Upper lobe of left lung (tissue), 6 donors: ENCODE measurements around the gene FOXL1. TPM values are rescaled to one million over a fixed set of nuclear protein-coding genes. Genes with fewer than 3 reads are reported as not detected.

Experiments
- ATAC-seq, 2 donors: fragments of 200-7000 bp; cut with Tn5 transposase; one replicate each; pipeline ENCODE4 v1.9.1; 2022; ENCODE audit warnings: mild to moderate bottlenecking in 2 of 2, moderate library complexity in 2 of 2; ENCODE audit not compliant: low FRiP score in 2 of 2
- DNase-seq, 2 donors: peaks; one replicate each; pipeline ENCODE4 v3.0.0-alpha.2; 2019 to 2020
- H3K27ac ChIP-seq, 4 donors: fragments of 200-600 bp; sonication (generic); one replicate each; pipeline ENCODE4 v1.5.1; 2016 to 2019
- H3K27me3 ChIP-seq, 4 donors: fragments of 200-600 bp; sonication (generic); one replicate each; pipeline ENCODE4 v1.5.1; 2017 to 2019
- H3K36me3 ChIP-seq, 4 donors: fragments of 200-600 bp; sonication (generic); one replicate each; pipeline ENCODE4 v1.5.1; 2016 to 2019
- H3K4me1 ChIP-seq, 4 donors: fragments of 200-600 bp; sonication (generic); one replicate each; pipeline ENCODE4 v1.5.1; 2018 to 2019
- H3K4me3 ChIP-seq, 4 donors: fragments of 200-600 bp; sonication (generic); one replicate each; pipeline ENCODE4 v1.5.1; 2017 to 2019; ENCODE audit warnings: mild to moderate bottlenecking in 2 of 4, moderate library complexity in 1 of 4
- H3K9me3 ChIP-seq, 4 donors: fragments of 200-600 bp; sonication (generic); one replicate each; pipeline ENCODE4 v1.5.1; 2018 to 2019
- EP300 ChIP-seq, 4 donors: sonication (generic); formaldehyde crosslinking; IDR thresholded peaks; one replicate each; pipeline ENCODE4 v1.5.1; 2017; ENCODE audit warnings: antibody characterized with exemption in 4 of 4, control low read depth in 2 of 4
- POLR2A ChIP-seq, 4 donors: fragments of 450-650 bp; IDR thresholded peaks; one replicate each; pipeline ENCODE4 v1.5.1; 2016 to 2017; ENCODE audit warnings: antibody characterized with exemption in 4 of 4, mild to moderate bottlenecking in 2 of 4
- POLR2AphosphoS5 ChIP-seq, 2 donors: sonication (generic); formaldehyde crosslinking; IDR thresholded peaks; one replicate each; pipeline ENCODE4 v1.5.1; 2017; ENCODE audit warnings: antibody characterized with exemption in 2 of 2
- WGBS, 2 donors: methylation state at CpG; one replicate each; pipeline ENCODE4 v1.1.5; 2017 to 2018; 5-methylcytosine and 5-hydroxymethylcytosine counted together
- total RNA-seq, 6 donors: library from RNA; depleted of rRNA in 4 of 6; stranded (reverse); fragments of >200 nt in 4 of 6; gene quantifications; one replicate each; pipeline versions ENCODE4 v1.1.0 to v1.2.1, GENCODE V29; 2016 to 2021
- TF ChIP-seq, protein P1 (sequence below), 6 experiments: fragments of 450-650 bp in 4 of 6; fragments of 200-600 bp in 2 of 6; sonication (generic) in 2 of 6; IDR thresholded peaks; one replicate each; pipeline ENCODE4 v1.5.1; 2016 to 2019; ENCODE audit warnings: antibody characterized with exemption in 6 of 6
- donor health status: DM: no; HTN: no; CAD: no; lungs with moderate emphysema.
- donor health status: DM: no; HTN: yes; CAD: no; lungs with severe emphysema.

The FOXL1 gene
- total RNA-seq, 6 donors from 2014 or later: 0.22 to 2.2 (median 0.49) TPM; not detected in 1

GRCh38 chr16:86619239-86619794, 41.0 kb downstream of the FOXL1 start:
- WGBS, 2 donors: 86 to 92% methylated on average over 17 to 23 of the region's 23 CpGs
- Histone ChIP-seq H3K4me1 (no peaks in the 10 kb centered on the region), H3K4me3 (peak overlapping the region in 3 of 4 donors; percentile 11 to 30 (median 25)), H3K27me3 (no peaks in the 10 kb centered on the region), H3K36me3 (no peaks in the 10 kb centered on the region), H3K27ac (no peak overlapping the region), H3K9me3 (no peaks in the 10 kb centered on the region)
- TF ChIP-seq, protein P1, sequence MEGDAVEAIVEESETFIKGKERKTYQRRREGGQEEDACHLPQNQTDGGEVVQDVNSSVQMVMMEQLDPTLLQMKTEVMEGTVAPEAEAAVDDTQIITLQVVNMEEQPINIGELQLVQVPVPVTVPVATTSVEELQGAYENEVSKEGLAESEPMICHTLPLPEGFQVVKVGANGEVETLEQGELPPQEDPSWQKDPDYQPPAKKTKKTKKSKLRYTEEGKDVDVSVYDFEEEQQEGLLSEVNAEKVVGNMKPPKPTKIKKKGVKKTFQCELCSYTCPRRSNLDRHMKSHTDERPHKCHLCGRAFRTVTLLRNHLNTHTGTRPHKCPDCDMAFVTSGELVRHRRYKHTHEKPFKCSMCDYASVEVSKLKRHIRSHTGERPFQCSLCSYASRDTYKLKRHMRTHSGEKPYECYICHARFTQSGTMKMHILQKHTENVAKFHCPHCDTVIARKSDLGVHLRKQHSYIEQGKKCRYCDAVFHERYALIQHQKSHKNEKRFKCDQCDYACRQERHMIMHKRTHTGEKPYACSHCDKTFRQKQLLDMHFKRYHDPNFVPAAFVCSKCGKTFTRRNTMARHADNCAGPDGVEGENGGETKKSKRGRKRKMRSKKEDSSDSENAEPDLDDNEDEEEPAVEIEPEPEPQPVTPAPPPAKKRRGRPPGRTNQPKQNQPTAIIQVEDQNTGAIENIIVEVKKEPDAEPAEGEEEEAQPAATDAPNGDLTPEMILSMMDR (IDR thresholded peaks at IDR 0.05): no peak
- TF ChIP-seq EP300 (IDR thresholded peaks at IDR 0.05) (no peak), POLR2AphosphoS5 (IDR thresholded peaks at IDR 0.05) (no peak), POLR2A (IDR thresholded peaks at IDR 0.05) (no peak)
- ATAC-seq (peak in 1 of 2 donors; percentile 16), DNase-seq (no peak)

- Histone ChIP-seq H3K36me3 (no peaks in the 10 kb centered on the region), H3K4me3 (no peak overlapping the region), H3K4me1 (no peaks in the 10 kb centered on the region), H3K27ac (no peak overlapping the region), H3K9me3 (no peaks in the 10 kb centered on the region), H3K27me3 (no peaks in the 10 kb centered on the region)
- no peak for DNase-seq
- WGBS, 2 donors: 71 to 82% methylated on average over 1 of the region's 1 CpG
- ATAC-seq: no peak
- TF ChIP-seq POLR2A (IDR thresholded peaks at IDR 0.05) (no peak), POLR2AphosphoS5 (IDR thresholded peaks at IDR 0.05) (no peak), EP300 (IDR thresholded peaks at IDR 0.05) (no peak)
- TF ChIP-seq, protein P1 (IDR thresholded peaks at IDR 0.05): no peak
Observed at GRCh38 chr16:86620184-86620583, 41.8 kb downstream of the FOXL1 start.

GRCh38 chr16:86621966-86622365, 43.6 kb downstream of the FOXL1 start:
- H3K9me3 ChIP-seq: no peaks in the 10 kb centered on the region
- DNase-seq (no peak), ATAC-seq (no peak)
- H3K4me1 ChIP-seq: no peaks in the 10 kb centered on the region
- no peak overlapping the region for H3K27ac ChIP-seq
- 93% methylated on average over 10 of the region's 10 CpGs for WGBS, 2 donors
- no peaks in the 10 kb centered on the region for H3K36me3 ChIP-seq
- no peak overlapping the region for H3K4me3 ChIP-seq
- H3K27me3 ChIP-seq: no peaks in the 10 kb centered on the region
- no peak for TF ChIP-seq POLR2AphosphoS5 (IDR thresholded peaks at IDR 0.05)

DNA sequence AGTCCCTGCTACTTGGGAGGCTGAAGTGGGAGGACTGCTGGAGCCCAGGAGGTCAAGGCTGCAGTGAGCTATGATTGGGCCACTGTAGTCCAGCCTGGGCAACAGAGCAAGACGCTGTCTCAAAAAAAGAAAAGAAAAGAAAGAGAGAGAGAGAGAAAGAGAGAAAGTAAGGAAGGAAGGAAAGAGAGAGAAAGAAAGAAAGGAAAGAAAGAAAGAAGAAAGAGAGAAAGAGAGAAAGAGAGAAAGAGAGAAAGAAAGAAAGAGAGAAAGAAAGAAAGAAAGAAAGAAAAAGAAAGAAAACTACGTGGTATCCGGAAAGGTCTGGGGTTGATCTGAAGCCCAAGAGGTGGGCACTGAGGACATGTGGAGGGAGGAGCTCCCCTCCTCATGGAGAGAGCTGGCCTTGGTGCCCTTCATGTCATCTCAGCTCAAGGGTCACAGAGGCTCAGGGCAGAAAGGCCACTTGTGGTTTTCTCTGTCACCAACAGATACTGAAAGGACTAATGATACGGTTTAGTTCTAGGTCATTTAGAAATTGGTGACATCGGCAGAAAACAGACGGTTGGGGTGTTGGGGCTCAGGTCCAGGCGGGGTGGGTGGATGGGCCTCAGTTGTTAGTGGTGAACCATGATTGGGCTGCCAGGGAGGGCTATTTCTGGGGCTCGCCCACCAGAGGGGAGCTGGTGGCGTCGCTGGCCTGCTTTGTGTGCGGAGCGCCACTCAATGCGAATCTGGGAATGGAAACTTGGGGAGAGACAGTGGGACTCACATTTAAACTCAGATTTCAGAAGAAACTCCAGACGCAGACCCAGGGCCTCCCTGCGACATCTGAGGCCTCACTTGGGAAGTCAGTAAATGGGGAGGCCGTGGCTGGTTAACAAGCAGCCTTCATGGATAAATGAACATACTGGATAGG, 44.6 kb downstream of the FOXL1 start:
- Histone ChIP-seq H3K4me1 (no peaks in the 10 kb centered on the region), H3K4me3 (no peak overlapping the region), H3K36me3 (no peaks in the 10 kb centered on the region), H3K9me3 (no peaks in the 10 kb centered on the region), H3K27me3 (no peaks in the 10 kb centered on the region), H3K27ac (no peak overlapping the region)
- DNase-seq (no peak), ATAC-seq (no peak)
- 89 to 94% methylated on average over 16 of the region's 16 CpGs for WGBS, 2 donors
- no peak for TF ChIP-seq POLR2A (IDR thresholded peaks at IDR 0.05)

DNA sequence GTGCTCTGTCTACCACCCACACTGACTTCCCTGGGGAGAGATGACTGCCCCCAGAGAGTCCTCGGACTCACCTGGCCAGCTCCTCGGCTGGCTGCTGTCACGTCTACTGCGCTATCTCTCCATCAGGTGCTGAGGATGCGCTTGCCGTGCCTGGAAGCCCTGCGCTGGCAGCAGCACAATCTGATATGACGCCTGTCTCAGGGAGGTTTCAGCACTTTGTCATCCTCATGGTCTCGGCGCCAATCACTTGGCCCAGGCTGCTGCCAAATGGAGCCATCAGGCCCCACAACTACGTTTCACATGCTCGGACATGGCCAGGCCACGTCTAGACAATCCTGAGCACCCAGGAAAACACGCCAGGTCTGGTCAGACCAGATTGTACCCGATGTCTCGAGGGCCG, 46.7 kb downstream of the FOXL1 start:
- Histone ChIP-seq H3K4me3 (no peak overlapping the region), H3K36me3 (no peaks in the 10 kb centered on the region), H3K9me3 (no peaks in the 10 kb centered on the region), H3K27ac (no peak overlapping the region), H3K4me1 (no peaks in the 10 kb centered on the region), H3K27me3 (no peaks in the 10 kb centered on the region)
- DNase-seq (peak in 1 of 2 donors; percentile 46), ATAC-seq (no peak)
- TF ChIP-seq, protein P1 (IDR thresholded peaks at IDR 0.05): no peak
- 75 to 83% methylated on average over 10 to 17 of the region's 17 CpGs for WGBS, 2 donors
